GM12891 (cell line): ENCODE data around the gene RBM4.

Experiments
- POLR2A ChIP-seq: IDR thresholded peaks from 2 replicates; pipeline ENCODE4 v1.6.1; 2011; ENCODE audit warnings: low read depth, low read length, control low read depth
- POLR2AphosphoS5 ChIP-seq: IDR thresholded peaks from 2 replicates; pipeline ENCODE4 v1.6.1; 2011; ENCODE audit warnings: low read depth, low read length, control low read depth
- POU2F2 ChIP-seq: IDR thresholded peaks from 2 replicates; pipeline ENCODE4 v1.6.1; 2011; ENCODE audit warnings: low read depth, mild to moderate bottlenecking, control low read depth, low read length, moderate library complexity
- SPI1 ChIP-seq: IDR thresholded peaks from 2 replicates; pipeline ENCODE4 v1.6.1; 2011; ENCODE audit warnings: low read depth, low read length, control low read depth
- TAF1 ChIP-seq: IDR thresholded peaks from 2 replicates; pipeline ENCODE4 v1.6.1; 2011; ENCODE audit warnings: low read depth, low read length, control low read depth

GRCh38 chr11:66688561-66689534 is 50.3 kb downstream of the RBM4 start:
- no peak for TF ChIP-seq POLR2A
- no peak for TF ChIP-seq POLR2AphosphoS5
- TF ChIP-seq SPI1 = no peak
- no peak for TF ChIP-seq TAF1
- no peak for TF ChIP-seq POU2F2
